Stromal cell of bone marrow (primary cell): Measurements from ENCODE around the gene ADRB2.

ENCODE experiments used
- DNase-seq: peaks from one replicate; pipeline ENCODE4 v3.0.0-alpha.2; 2012; ENCODE audit warnings: low read depth

The ADRB2 gene

DNA sequence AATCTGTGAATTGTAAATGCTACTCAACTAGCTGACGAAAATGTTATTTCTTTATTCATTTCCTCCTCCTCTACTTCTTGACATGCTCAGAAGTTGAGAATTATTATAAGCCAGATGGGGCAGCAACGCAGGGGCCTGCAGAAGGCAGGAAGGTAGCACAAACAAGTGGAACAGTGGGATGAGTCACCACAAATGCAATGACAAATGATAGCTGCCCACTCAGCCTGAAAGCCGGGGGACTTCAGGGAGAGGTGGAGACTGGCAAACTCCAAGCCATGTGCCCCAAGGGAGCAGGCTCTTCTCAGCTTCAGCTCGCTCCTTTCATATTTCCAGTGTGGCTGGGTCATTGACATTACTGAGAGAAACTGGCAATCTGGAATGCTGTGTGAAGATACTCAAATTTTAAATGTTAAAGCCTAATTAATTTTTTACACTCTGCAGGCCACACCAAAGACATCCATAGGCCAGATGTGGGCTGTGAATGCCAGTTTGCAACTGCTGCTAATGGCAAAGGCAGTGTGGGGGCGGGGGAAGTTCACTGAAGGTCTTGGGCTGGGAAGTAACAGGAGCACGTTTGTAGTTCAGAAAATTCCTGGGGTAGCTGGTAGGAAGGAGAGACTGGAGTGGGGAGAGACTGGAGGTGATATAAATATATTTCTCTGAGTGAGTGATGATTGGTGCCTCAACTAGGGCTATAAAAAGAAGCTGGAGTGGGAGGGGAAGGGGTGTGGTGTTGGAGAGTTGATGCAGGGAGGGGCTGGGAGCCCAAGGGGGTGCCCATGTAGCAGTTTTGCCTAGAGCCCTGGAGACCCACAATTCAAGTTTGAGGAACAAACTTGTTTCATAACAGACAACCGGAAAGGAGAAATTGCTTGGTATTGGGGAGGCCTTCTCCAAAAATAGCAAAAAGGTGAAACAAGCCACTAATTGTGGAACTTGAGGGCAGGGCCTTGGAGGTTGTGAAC lies 20.8 kb upstream of the ADRB2 start:
- DNase-seq, result no peak

DNA sequence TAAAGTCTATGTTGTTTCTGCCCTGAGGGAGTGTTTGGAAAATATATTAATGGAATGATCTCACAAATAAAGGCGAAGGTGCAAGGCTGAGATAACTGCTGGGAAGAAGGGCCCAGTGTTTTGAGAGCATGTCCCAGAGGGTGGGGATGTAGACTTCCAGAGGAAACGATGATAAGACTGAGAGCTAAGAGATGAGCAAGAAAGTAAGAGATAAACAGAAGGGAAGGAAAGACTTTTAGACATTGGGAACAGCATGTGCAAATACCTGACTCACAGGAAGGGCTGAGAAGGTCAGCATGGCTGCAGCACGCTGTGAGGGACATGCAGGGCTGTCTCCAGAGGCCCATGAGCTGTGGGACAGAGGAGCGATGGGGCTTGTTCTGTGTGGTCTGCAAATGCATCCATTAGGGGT lies 19.9 kb upstream of the ADRB2 start:
- no peak for DNase-seq

DNA sequence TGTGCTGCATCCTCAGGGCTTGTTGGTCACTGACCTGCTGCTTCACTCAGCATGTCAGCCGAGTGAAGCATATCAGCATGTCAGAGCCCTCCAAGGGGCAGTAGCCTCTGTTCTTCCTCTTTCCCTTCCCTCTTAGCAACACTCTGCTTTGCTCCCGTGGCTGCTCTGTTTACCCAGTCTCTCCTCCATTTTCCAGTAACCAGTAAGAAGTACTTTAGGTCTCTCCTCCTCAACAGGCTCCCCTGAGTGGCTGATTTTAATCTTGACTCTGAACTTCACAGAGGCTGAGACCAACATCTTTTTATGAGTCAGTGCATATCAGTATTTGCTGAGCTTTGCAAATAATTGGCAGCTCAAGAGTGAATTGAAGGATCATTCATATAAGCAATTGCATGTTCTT lies 18.6 kb upstream of the ADRB2 start:
- no peak for DNase-seq

DNA sequence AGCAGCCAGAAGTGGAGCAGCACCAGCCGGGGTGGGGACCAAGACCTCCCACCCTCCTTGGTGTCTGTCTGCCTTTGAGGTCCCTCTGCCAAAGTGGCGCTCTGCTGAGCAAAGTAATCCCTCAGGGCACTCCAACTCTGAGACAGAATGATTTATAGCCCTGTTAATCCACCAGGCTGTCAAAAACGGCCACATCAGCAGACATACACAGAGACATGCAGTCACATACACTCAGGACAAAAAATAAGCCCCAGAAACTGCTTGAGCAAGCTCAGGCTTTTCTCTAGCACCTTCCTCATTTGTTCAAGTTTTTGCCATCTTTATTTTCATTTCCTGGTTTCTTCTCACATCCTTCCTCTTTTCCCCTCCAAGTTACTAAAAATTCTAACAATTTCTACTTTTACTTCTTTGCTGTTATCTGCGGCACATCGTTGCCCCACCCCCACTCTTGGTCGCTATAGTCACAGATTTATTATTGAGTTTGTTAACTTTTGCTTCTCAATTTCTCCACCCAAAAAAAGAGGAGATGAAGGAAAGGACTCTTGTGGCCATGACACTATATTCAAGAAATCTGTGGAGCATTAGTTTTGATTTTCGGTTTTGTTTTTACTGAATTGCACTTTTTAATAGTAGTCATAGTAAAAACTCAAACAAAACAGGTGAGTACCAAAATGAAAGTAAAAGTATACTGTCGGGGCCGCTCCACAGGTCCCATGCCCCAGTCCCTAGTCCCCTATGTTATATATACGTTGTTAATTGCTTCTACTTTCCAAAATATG lies 17.4 kb upstream of the ADRB2 start:
- no peak for DNase-seq

DNA sequence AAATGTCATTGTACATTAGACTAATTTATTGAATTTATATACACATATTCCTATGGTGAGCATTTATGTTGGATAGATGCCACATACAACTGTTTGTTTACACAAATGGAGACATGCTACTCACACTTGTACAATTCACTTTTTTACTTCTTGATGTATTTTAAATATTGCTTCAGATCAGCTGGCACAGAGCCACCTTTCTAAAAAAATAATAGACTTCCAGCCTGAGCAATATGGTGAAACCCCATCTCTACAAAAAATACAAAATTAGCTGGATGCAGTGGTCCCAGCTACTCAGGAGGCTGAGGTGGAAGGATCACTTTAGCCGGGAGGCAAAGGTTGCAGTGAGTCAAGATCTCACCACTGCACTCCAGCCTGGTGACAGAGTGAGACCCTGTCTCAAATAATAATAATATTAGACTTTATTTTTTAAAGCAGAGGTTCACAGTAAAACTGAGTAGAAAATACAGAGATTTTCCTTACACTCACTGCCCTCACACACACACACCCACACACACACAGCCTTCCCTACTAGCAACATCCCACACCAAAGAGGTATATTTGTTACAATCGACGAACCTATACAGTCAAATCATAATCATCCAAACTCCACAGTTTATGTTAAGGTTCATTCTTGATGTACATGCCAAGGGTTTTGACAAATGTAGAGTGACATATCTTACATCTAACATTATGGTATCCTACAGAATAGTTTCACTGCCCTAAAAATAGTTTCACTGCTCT lies 16.5 kb upstream of the ADRB2 start:
- no peak for DNase-seq

DNA sequence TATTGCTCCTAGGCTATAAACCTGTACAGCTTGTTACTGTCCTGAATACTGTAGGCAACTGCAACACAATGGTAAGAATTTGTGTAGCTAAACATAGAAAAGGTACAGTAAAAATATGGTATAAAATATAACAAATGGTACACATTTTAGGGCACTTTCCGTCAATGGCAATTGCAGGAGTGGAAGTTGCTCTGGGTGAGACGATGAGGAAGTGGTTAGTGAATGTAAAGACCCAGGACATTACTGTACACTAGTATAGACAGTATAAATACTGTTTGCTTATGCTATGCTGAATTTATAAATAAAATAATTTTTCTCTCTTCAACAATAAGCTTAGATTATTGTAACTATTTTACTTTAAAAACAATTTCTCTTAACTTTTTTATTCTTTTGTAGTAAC lies 15.6 kb upstream of the ADRB2 start:
- DNase-seq, result no peak

DNA sequence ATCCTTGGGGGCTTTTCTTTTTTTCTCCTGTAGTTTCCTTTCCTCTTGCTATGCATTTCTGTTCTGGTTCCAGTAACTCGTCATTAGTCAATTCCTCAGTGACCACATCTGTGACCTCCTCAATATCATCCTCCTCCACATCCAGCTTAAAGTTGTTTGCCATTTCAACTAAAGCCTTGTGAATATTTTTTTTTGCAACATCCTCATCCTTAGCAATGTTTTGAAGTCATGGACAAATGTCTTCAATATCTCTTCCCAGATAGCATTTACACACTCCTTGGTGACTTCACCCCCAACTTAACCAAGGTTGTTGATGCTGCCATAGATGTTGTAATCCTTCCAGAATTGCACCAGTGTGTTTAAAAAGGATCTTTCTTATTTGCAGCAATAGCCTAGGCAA lies 14.7 kb upstream of the ADRB2 start:
- no peak for DNase-seq

DNA sequence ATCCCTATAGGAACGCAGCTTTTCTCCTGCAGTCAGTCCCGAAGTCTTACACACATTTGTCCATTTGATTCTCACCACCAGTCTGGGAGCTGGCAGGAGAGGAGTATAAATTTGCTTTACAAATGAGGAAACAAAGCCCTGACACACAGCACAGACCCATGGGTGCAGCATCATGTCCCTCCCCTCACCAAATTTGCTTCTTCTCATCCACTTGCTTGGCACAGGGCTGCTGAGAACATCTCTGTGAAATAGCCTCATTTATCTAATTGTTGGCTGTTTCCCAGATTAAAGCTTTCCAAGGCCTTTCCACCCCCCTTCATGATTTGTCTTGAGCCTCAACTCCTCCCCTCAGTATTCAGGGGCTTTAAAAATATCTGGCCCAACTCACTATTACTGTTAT lies 11.3 kb upstream of the ADRB2 start:
- no peak for DNase-seq

DNA sequence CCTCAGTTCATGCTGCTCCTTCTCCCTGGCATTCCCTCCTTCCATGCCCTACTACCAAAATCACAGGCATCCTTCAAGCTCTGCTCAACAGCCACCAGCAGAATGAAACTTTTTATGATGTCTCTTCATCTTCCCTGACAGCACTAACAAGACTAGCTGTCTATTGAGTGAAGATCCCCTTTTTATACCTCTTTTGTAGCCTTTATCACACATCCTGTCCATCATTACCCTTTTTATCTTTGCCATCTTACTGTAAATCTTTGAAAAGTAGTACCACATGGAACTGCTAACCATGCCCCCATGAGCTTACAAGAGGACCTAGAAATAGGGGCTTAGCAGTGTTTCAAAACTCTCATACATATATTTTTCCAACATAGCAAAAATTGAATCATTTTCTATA lies 10.8 kb upstream of the ADRB2 start:
- DNase-seq, result no peak

DNA sequence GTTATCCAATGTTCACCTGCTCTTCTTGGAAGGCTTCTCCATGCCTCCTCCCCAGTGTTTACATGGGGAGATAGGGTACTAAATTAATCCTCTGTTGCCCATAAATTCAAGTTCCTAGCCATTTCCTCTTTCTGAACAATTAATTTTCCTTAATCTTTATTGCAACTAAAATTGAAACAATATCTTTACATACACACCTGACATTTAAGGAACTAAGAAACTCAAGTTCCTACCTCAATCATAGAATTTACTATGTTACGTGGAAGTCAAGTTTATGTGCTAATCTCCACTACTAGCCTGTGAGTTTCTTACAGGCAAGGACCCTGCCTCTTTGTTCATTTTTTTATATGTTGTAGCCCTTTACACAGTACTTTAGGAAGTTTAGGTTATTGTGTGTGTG lies 10.1 kb upstream of the ADRB2 start:
- no peak for DNase-seq

DNA sequence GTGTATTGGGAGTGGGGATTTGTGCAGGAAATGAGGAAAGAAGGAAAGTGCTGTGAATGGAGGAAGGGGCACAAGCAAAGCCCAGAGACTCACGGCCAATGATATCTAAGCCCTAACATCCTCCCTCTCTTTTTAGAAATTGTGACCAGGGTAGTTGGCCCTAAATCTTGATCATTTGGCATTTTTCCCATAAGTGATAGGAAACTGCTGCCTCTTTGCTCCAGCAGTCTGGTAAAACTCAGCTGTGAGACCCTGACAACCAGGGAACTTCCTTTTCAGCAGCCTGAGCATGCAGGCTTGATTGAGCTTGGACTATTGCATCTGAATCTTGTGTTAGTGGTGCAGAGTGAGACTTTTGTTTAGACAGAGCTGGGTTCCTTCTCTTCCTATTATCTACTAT lies 9.6 kb upstream of the ADRB2 start:
- DNase-seq, result no peak

DNA sequence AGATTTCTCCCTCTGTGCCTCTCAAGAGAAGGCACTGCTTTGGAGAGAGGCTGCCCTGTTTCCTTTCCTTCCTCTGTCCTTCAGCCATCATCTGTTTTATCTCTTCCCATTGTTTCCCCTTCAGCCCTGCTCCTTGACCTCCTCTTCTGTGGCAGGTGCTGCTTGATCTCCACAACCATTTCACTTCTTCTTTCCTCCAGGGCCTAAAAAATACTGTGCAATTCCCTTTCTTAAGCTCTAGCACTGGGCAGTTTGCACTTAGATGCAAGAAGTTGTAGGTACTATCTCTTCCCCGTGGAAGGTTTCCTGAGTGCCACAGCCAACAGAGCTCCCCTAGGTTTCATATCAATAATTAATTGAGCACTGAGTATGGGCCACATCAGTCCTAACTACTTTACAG lies 8.8 kb upstream of the ADRB2 start:
- DNase-seq, result no peak

DNA sequence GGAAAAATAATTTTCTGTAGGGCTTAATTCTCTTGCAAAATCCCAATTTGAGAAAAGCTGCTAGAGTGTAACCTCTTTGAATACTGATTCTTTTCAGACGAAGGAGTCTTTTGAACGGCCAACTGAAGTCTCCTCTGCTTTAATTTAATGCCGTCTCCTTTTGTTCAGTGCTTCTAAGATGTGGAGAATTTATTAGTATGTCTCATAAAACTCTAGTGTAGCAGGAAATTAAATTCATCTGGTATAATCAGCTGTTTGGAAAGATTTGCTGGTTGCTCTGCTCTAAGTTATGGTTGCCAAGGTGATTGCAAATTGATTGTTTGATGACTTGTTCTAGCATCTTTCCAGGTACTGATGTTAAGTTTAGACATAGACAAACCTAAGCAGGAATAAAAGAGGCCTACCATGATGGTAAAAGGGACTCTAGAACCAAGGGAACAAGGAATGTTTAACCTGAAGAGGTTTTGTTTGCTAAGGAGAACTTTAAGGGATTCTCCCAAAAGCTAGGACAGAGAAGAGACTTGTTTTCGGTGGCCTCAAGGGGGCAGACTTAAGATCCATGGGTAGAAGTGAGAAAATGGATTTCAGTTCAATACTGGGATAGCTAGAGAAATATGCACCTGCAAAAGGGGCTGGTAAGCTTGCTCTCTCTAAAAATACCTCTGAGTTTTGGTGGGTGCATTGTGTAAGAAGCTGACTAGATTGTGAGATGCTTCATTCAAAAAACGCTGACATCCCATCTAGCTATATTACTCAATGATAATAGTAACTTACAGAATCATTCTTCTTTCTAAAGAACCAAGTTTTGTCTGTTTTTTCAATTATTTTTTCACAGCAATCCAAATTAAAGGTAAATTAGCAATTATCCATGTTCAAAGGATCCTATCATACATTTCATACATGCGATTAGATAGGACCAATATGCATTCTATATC lies 5.7 kb upstream of the ADRB2 start:
- DNase-seq, result no peak

DNA sequence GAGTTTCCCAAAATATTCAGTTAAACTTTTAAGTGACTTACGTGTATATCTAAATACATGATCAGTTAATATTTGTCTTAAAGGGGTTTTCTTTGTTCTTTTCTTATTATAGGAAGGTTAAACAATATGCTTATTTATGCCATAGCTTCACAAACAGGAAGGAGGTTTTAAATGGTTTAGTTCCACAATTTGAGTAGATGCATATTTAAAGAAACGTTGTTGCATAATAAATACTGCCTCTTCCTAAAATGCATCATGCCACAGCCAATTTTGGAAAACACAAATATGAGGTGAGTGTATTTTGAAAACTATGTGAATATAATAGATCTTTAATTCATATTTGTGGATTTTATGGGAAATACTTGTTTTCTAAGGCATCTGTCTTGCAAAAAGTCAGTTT lies 2.5 kb upstream of the ADRB2 start:
- no peak for DNase-seq

DNA sequence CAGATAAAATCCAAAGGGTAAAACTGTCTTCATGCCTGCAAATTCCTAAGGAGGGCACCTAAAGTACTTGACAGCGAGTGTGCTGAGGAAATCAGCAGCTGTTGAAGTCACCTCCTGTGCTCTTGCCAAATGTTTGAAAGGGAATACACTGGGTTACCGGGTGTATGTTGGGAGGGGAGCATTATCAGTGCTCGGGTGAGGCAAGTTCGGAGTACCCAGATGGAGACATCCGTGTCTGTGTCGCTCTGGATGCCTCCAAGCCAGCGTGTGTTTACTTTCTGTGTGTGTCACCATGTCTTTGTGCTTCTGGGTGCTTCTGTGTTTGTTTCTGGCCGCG lies 727 bp upstream of the ADRB2 start:
- no peak for DNase-seq

DNA sequence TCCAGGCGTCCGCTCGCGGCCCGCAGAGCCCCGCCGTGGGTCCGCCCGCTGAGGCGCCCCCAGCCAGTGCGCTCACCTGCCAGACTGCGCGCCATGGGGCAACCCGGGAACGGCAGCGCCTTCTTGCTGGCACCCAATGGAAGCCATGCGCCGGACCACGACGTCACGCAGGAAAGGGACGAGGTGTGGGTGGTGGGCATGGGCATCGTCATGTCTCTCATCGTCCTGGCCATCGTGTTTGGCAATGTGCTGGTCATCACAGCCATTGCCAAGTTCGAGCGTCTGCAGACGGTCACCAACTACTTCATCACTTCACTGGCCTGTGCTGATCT lies 294 bp downstream of the ADRB2 start:
- no peak for DNase-seq

DNA sequence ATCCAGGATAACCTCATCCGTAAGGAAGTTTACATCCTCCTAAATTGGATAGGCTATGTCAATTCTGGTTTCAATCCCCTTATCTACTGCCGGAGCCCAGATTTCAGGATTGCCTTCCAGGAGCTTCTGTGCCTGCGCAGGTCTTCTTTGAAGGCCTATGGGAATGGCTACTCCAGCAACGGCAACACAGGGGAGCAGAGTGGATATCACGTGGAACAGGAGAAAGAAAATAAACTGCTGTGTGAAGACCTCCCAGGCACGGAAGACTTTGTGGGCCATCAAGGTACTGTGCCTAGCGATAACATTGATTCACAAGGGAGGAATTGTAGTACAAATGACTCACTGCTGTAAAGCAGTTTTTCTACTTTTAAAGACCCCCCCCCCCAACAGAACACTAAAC lies 1.3 kb downstream of the ADRB2 start:
- DNase-seq, result no peak

DNA sequence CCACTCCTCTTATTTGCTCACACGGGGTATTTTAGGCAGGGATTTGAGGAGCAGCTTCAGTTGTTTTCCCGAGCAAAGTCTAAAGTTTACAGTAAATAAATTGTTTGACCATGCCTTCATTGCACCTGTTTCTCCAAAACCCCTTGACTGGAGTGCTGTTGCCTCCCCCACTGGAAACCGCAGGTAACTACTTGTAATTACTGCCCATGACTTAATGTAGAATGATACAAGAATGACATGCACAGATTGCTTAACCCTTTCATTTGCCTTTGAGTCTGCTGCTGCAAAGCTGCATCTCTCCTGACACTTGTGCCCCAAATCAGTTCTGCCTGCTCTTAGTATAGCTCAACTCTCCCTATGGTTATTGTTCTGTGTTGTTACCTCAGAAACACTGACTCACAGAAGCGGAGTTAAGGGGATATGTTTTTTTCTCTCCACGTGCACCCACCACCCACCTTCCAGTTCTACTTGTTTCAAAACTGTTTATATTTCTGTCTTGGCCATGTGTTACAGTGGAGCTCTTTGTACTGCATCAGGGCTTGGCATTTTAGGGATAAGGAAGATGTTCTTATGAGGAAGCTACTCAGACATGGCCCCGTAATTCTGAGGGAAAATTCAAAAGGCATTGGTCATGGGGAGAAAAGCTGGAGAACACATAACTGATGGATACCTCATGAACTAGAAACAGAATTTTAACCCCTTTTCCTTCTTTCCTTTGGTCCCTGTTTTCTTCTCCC lies 2.3 kb downstream of the ADRB2 start:
- no peak for DNase-seq

DNA sequence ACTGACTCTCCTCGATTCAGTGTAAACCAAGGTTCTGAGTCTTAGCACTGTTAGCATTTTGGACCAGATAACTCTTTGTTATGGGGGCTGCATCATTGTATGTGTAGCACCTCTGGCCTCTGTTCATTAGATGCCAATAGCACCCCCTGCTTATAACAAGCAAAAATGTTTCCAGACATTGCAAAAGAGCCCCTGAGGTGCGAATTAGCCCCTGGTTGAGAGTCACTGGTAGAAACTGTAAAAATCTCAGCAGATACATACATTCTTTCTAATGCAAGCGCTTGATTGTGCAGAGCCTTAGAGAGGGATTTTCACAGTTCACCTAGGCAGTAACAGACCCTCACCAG lies 2.8 kb downstream of the ADRB2 start:
- no peak for DNase-seq

DNA sequence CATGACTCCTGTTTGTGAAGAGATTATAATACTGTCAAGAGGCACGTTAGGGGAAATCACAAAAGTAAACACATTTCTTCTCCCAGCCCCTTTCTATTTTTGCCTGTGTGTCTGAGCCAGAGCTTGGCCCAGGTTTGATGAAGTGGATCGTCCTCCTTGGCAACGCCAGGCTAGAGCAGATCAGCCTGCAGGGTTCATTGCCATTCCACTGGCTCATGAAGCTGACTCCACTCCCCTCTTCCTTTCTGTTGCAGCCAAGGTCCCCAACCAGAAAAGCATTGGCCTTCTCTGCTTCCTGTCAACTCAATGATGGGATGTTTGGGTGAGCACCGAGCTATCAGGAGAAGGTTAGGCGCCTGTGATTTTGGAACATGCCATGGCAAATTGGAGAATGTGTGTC lies 3.3 kb downstream of the ADRB2 start:
- DNase-seq, result no peak

DNA sequence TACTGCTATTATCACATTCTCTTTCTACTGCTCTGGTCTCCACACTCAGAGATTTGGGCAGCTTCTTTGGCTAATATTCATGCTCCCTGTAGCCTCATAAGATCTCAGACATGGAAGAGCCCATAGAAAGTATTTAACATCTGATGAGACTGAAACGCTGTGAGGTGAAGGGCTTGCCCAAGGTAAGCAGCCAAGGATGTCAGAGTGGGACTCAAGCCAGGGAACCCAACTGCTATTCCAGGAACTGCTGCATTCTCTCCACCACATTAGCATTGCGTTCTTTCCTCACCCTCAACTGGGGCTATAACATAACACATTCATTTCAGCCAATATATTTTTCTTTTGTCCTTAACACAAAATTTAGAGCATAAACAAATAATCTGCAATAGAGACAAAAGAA lies 3.8 kb downstream of the ADRB2 start:
- DNase-seq, result no peak
